Progenitor cell of endocrine pancreas (in vitro differentiated cells): ENCODE results near the gene RTN4. TPM values are rescaled to one million over a fixed set of nuclear protein-coding genes. Genes with fewer than 3 reads are reported as not detected.
"Not testable (repeated sequence)": the region's sequence is repeated elsewhere in the genome, so short reads cannot be mapped to it uniquely, and the experiment has no call there.

Source experiments
- DNase-seq: peaks from one replicate; pipeline ENCODE4 v3.0.0; 2021; ENCODE audit warnings: low spot score; ENCODE audit not compliant: unreplicated experiment
- H3K27ac Mint-ChIP-seq: 2 replicates; pipeline ENCODE4 v1.8.0; 2021; ENCODE audit warnings: mild to moderate bottlenecking, moderate library complexity, mixed read lengths
- H3K27me3 Mint-ChIP-seq: 2 replicates; pipeline ENCODE4 v1.8.0; 2021; ENCODE audit warnings: mixed read lengths
- H3K36me3 Mint-ChIP-seq: 2 replicates; pipeline ENCODE4 v1.8.0; 2022; ENCODE audit warnings: mixed read lengths; ENCODE audit not compliant: insufficient read depth
- H3K4me1 Mint-ChIP-seq: 2 replicates; pipeline ENCODE4 v1.8.0; 2021; ENCODE audit warnings: low read depth, mixed read lengths
- H3K4me3 Mint-ChIP-seq: 2 replicates; pipeline ENCODE4 v1.8.0; 2021; ENCODE audit warnings: low read depth, mild to moderate bottlenecking, moderate library complexity, mixed read lengths
- H3K9me3 Mint-ChIP-seq: 2 replicates; pipeline ENCODE4 v1.8.0; 2021; ENCODE audit warnings: low read depth, mixed read lengths
- total RNA-seq: library from RNA; stranded (reverse); gene quantifications from 2 replicates; pipeline ENCODE4 v1.2.1, GENCODE V29; 2021
- TF ChIP-seq, protein P1 (sequence below): fragments of 200-600 bp; sonication (generic); IDR thresholded peaks from one replicate; pipeline ENCODE4 v1.5.0; 2021; ENCODE audit warnings: antibody characterized with exemption, mild to moderate bottlenecking; ENCODE audit not compliant: unreplicated experiment

The RTN4 gene
- total RNA-seq, 1 donor from 2014 or later = 246 TPM

DNA sequence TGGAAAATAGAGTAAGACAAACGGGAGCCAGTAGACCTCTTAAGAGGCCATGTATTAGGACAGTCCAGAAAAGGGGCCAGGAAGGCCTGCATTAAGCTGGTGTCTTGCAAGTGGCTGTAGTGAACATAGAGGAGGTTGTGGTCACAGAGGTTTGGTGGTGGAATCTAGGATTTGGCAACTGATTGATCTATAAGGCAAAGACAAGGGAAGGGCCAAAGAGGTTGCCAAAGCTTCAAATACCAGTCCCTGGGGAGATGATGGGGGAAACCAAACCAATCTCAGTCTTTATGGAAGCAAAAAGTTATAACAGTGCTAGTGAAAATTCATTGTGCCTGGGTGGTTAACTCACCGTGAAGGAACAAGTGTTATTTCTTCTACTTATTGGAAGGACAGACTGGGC is 28.7 kb upstream of the RTN4 start:
- TF ChIP-seq, protein P1, sequence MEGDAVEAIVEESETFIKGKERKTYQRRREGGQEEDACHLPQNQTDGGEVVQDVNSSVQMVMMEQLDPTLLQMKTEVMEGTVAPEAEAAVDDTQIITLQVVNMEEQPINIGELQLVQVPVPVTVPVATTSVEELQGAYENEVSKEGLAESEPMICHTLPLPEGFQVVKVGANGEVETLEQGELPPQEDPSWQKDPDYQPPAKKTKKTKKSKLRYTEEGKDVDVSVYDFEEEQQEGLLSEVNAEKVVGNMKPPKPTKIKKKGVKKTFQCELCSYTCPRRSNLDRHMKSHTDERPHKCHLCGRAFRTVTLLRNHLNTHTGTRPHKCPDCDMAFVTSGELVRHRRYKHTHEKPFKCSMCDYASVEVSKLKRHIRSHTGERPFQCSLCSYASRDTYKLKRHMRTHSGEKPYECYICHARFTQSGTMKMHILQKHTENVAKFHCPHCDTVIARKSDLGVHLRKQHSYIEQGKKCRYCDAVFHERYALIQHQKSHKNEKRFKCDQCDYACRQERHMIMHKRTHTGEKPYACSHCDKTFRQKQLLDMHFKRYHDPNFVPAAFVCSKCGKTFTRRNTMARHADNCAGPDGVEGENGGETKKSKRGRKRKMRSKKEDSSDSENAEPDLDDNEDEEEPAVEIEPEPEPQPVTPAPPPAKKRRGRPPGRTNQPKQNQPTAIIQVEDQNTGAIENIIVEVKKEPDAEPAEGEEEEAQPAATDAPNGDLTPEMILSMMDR = no peak
- Mint-ChIP-seq H3K9me3 (peaks cover 18% of the 10 kb centered on the region), H3K27ac (no peak overlapping the region), H3K27me3 (no peaks in the 10 kb centered on the region), H3K4me3 (no peak overlapping the region), H3K4me1 (no peaks in the 10 kb centered on the region), H3K36me3 (no peaks in the 10 kb centered on the region)
- no peak for DNase-seq

DNA sequence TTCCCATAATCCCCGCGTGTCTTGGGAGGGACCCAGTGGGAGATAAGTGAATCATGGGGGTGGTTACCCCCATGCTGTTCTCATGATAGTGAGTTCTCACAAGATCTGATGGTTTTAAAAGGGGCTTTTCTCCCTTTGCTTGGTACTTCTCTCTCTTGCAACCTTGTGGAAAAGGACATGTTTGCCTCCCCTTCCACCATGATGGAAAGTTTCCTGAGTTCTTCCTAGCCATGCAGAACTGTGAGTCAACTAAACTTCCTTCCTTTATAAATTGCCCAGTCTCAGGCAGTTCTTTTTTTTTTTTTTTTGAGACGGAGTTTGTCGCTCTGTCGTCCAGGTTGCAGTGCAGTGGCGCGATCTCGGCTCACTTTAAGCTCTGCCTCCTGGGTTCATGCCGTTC is 26.5 kb upstream of the RTN4 start:
- H3K27me3 Mint-ChIP-seq = no peaks in the 10 kb centered on the region
- H3K36me3 Mint-ChIP-seq = no peaks in the 10 kb centered on the region
- H3K9me3 Mint-ChIP-seq = peaks cover 18% of the 10 kb centered on the region
- DNase-seq = no peak
- H3K4me1 Mint-ChIP-seq = no peaks in the 10 kb centered on the region
- TF ChIP-seq, protein P1 = no peak
- H3K27ac Mint-ChIP-seq = no peak overlapping the region
- no peak overlapping the region for H3K4me3 Mint-ChIP-seq

DNA sequence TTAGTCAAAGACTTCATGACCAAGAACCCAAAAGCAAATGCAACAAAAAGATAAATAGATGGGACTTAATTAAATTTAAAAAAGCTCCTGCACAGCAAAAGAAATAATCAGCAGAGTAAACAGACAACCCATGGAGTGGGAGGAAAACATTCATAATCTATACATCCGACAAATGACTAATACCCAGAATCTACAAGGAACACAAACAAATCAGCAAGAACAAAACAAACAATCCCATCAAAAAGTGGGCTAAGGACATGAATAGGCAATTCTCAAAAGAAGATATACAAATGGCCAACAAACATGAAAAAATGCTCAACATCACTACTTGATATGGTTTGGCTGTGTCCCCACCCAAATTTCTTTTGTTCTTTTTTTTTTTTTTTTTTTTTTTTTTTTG is 25.8 kb upstream of the RTN4 start:
- H3K4me1 Mint-ChIP-seq, DNase-seq, H3K27ac Mint-ChIP-seq, H3K27me3 Mint-ChIP-seq, H3K36me3 Mint-ChIP-seq, H3K4me3 Mint-ChIP-seq: not testable (repeated sequence)
- H3K9me3 Mint-ChIP-seq = peaks cover 18% of the 10 kb centered on the region

DNA sequence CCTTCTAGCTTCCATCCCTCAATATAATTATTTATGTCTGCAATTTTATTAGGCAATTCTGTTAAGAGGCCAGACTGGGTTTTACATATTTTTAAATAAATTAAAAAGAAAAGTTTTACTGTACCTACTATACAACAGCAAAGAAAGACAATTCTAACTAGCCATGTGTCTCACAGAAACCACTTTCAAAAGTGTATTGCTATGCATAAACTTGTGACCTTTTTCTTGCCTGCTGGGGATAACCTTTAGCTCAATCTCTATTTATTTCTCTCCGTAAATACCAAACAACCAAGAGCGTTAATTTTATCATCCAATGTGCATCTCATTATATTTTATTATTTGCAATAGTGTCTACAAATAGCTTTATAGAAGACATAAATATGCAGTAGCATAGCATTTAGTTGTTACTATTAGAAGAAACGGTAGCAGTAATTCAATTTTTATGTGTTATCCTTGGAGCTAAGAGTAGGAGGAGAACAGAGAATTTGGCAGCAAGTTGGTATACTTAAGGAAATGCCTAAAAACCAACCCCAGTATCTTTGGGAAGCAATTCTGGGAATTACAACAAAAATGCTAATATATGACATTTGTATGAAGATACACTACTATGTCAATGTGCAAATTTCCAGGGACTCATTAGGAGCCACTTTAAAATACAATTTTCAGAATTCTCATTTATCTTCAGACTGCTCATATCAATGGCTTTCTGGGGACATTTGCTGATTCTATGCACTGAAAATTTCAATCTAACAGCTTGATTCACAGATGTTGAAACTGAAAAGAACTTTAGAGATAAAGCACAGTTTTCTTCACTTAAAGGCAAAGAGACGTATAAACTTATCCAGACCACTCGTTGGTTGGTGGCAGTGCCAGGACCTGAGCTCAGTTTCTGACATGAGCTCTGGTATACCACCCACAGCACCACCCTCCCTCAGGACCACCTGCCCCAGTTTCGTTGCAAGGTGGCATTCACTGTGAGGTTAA is 23.0 kb upstream of the RTN4 start:
- no peak overlapping the region for H3K4me3 Mint-ChIP-seq
- H3K4me1 Mint-ChIP-seq = peaks cover 13% of the 10 kb centered on the region
- no peaks in the 10 kb centered on the region for H3K36me3 Mint-ChIP-seq
- H3K27me3 Mint-ChIP-seq = no peaks in the 10 kb centered on the region
- H3K27ac Mint-ChIP-seq = no peak overlapping the region
- DNase-seq = no peak
- H3K9me3 Mint-ChIP-seq = peaks cover 11% of the 10 kb centered on the region
- TF ChIP-seq, protein P1 = no peak

DNA sequence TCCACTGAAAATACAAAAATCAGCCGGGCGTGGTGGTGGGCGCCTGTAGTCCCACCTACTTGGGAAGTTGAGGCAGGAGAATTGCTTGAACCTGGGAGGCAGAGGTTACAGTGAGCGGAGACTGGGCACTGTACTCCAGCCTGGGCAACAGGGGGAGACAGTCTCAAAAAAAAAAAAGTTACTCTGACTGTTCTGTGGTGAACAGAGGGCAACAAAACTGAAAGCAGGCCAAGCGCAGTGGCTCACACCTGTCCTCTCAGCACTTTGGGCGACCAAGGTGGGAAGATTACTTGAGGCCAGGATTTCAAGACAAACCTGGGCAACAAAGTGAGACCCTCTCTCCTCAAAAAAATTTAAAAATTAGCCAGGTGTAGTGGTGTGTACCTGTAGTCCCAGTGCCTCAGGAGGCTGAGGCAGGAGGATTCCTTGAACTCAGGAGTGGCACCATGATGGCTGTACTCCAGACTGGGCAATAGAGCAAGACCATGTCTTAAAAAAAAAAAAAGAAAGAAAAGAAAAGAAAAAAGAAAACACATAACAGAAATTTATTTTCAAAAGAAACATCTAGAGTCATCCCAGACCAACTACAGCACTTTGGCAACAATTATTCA is 13.6 kb upstream of the RTN4 start:
- H3K27me3 Mint-ChIP-seq = no peaks in the 10 kb centered on the region
- H3K4me1 Mint-ChIP-seq = peaks cover 4% of the 10 kb centered on the region
- H3K27ac Mint-ChIP-seq = no peak overlapping the region
- H3K36me3 Mint-ChIP-seq = no peaks in the 10 kb centered on the region
- TF ChIP-seq, protein P1 = no peak
- H3K4me3 Mint-ChIP-seq = no peak overlapping the region
- no peaks in the 10 kb centered on the region for H3K9me3 Mint-ChIP-seq
- no peak for DNase-seq

DNA sequence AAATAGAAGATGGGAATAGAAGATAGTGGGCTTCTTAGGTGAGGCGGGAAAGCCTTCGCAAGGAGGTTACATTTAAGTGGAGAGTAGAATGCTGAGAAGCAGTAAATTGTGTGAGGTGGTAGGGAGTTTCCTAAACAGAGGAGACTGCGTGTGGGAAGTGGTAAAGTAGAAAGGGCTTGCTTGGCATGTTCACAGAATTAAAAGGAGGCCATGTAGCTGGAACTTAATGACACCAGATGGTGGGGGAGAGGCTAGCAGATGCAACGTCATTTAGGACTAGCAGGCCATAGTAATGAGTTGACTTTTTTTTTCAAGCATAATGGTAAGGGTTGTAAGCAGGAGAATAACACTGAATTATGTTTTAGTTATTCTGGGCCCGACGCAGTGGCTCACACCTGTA is 13.0 kb upstream of the RTN4 start:
- TF ChIP-seq, protein P1 = no peak
- H3K36me3 Mint-ChIP-seq = no peaks in the 10 kb centered on the region
- H3K27ac Mint-ChIP-seq = no peak overlapping the region
- no peak for DNase-seq
- H3K9me3 Mint-ChIP-seq = no peaks in the 10 kb centered on the region
- no peaks in the 10 kb centered on the region for H3K27me3 Mint-ChIP-seq
- H3K4me3 Mint-ChIP-seq = no peak overlapping the region
- no peaks in the 10 kb centered on the region for H3K4me1 Mint-ChIP-seq
